NCI-H524 (cell line): ENCODE results near the gene GRK1.
"Not testable (repeated sequence)": the region's sequence is repeated elsewhere in the genome, so short reads cannot be mapped to it uniquely, and the experiment has no call there.

Source experiments
- DNase-seq, 2 experiments: peaks; one replicate each; lab custom pipeline; 2025; lab: John Stamatoyannopoulos, UW

Gene GRK1

DNA sequence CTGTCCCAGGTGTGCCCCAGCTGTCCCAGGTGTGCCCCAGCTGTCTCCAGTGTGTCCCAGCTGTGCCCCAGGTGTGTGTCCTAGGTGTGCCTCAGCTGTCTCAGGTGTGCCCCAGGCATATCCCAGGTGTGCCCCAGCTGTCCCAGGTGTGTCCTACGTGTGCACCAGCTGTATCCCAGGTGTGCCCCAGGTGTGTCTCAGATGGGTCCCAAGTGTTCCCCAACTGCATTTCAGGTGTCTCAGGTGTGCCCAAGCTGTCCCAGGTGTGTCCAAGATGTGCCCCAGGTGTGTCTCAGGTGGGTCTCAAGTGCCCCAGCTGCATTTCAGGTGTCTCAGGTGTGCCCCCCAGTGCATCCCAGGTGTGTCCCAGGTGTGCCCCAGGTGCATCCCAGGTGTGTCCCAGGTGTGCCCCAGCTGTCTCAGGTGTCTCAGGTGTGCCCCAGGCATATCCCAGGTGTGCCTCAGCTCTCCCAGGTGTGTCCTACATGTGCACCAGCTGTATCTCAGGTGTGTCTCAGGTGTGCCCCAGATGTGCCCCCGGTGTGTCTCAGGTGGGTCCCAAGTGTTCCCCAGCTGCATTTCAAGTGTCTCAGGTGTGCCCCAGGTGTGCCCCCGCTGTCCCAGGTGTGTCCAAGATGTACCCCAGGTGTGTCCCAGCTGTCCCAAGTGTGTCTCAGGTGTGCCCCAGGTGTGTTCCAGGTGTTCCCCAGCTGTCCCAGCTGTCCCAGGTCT is 1.3 kb upstream of the GRK1 start:
- no peak for DNase-seq

DNA sequence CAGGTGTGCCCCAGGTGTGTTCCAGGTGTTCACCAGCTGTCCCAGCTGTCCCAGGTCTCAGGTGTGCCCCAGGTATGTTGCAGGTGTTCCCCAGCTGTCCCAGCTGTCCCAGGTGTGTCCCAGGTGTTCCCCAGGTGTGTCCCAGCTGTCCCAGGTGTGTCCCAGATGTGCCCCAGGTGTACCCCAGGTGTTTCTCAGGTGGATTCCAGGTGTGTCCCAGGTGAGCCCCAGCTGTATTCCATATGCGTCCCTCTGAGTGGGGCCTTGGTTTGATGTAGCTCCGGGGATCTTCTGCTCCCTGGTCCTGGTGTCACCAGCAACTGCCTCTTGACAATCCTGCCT is 719 bp upstream of the GRK1 start:
- no peak for DNase-seq

DNA sequence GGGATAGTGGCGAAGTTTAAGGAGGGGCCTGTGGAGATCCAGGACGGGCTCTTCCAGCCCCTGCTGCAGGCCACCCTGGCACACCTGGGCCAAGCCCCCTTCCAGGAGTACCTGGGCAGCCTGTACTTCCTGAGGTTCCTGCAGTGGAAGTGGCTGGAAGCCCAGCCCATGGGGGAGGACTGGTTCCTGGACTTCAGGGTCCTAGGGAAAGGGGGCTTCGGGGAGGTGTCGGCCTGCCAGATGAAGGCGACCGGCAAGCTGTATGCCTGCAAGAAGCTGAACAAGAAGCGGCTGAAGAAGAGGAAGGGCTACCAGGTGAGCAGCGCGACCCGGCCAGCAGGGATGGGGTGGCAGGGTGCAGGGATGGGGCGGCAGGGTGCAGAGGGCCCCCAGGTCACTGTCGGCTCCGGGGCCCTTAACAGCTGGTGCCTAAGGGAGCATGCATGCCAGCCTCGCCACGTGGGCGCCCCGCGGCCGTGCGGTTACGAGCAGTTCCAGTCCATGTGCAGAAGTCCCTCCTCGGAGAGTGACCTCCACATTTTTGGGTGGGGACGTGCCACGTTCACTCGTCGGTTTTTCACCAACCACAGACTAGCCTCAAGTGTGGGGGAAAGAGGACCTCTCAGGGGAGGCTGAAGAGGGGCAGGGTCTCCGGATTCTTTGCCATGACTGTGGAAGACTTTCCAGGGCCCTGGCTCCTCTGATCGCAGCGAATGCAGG is 912 bp downstream of the GRK1 start:
- DNase-seq = no peak

DNA sequence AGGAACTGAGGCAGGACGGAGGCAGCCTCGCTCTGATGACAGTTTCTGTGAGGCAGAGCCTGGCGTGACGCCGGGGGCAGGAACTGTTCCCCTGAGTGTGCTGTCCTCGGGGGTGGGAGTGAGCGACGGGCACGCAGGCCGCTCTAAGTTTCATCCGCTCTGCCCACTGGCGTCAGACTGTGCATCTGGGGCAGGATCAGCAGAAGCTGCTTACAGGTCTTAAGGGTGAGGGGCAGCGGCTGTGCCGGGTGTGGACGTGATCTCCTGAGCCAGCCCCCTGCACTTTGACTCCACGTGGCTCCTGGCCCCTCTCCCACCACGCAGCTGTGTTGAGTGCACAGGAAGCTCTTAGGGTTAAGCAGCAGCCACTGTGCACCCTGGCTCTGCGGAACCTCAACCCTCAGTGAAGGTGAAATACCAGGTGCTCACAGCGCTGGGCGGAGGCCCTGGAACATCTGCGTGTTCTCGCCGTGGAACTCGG is 1.5 kb downstream of the GRK1 start:
- no peak for DNase-seq

DNA sequence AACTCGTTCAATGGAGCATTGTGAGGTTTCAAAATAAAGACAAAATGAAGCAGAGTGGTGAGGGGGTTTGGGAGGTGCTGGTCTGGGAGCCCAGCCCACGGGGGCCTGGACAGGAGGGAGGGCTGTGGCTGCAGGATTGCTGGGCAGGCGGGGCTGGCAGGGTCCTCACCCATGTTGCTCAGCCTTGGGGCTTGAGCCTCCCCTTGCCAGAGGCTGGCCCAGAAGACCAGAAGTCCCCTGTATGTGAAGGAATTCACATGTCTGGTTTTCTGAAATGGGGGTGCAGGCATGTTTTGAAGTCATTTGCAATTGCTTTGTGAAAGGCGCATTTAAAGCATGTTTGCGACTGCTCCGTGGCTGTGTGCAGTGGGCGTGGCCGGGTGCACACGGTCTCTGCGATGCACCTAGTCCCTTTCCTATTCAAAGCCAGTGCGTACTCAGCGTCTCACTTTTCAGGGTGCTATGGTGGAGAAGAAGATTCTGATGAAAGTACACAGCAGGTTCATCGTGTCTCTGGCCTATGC is 2.3 kb downstream of the GRK1 start:
- no peak for DNase-seq

DNA sequence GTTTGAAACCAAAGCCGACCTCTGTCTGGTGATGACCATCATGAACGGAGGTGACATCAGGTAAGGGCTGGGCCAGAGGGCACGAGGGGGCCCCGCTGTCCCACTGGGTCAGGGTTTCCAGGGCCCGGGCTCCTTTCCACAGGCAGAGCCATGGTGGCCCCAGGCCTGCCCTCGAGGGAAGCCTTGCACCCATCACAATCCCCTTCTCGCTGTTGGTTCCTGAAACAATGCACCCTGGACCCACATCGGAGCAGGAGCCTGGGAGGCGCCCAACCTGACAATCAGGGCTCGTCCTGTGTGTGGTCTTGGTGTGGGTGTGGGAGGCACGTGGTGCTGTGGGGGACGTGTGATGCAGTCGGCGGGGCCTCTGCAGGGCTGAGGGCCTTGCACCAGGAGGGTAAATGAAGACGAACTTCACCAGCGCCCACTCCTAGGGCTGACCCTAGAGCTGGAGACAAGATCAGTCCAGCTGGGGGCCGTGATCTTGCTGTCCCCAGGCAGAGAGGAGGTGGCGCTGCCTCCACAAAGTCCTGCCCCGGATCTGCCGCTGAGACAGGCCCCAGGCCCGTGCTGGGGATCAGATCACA is 2.8 kb downstream of the GRK1 start:
- no peak for DNase-seq

DNA sequence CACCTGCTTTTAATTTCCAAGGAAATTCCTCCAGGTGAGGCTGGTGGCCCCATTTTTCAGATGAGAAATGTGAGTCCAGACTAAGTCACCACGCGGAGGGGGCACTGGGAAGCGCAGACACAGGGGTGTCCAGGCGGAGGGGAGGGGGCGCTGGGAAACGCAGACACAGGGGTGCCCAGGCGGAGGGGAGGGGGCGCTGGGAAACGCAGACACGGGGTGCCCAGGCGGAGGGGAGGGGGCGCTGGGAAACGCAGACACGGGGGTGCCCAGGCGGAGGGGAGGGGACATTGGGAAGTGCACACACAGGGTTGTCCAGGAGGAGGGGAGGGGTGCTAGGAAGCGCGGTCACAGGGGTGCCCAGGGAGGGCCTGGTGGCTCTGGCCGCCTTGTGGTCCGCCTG is 3.5 kb downstream of the GRK1 start:
- DNase-seq = no peak

DNA sequence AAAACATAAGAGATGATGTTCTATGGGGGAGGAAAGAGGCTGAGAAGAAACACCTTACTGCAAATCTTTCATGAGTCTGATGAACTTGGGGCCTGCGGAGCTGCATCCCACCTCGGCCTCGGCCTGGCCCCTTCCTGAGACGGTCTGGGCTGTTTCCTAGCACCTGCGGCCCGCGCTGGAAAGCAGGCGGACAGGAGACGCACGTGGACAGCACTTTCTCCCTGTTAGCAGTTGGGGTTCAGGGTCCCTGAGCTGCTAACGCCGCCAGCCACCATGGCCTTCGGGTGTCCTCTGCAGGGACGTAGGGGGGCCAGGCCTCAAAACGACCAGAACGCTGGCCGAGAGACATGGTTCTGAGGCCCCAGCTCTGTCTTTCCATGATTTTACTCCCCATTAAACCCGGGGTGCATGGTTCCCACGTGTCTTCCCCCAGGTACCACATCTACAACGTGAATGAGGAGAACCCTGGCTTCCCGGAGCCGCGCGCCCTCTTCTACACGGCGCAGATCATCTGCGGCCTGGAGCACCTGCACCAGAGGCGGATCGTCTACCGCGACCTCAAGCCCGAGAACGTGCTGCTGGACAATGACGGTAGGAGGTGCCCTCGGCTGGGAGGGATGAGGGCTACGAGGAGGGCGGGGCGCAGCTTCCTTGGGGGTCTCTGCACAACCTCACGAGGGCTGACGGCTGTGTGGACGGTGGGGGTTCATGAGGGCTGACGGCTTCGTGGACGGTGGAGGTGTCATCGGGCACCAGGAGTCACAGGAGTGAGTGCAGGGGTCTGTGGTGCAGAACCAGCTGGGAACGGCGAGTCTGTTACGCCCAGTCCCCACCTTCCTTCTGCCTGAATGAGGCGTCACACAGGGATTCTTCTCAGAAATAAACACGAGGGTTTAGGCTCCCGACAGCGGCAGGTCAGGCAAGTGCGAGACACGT is 4.3 kb downstream of the GRK1 start:
- DNase-seq = no peak

DNA sequence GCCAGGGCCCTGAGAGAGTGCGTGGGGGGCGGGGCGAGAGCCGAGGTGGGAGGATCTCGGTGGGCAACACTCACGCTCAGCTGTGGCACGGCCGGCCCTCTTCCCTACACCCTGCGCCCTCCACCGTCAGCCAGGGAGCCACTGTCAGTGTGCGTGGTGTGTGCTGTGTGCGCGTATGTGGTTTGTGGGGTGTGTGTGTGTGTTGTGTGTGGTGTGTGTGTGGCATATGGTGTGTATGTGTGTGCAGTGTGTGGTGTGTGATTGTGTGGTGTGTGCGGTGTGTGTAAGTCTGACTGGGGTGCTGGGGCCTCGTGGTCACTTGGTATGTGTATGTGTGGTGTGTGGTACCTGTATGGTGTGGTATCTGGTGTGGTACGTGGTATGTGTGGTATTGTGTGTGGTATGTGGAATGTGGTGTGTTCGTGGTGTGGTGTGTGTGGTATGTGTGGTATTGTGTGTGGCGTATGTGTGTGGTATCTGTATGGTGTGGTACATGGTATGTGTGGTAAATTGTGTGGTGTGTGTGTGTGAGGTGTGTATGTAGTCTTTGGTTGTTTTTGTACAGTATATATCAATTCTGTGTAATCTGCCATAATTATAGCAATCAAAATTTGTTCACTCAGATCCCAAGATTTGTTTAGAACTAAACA is 5.1 kb downstream of the GRK1 start:
- DNase-seq = no peak

DNA sequence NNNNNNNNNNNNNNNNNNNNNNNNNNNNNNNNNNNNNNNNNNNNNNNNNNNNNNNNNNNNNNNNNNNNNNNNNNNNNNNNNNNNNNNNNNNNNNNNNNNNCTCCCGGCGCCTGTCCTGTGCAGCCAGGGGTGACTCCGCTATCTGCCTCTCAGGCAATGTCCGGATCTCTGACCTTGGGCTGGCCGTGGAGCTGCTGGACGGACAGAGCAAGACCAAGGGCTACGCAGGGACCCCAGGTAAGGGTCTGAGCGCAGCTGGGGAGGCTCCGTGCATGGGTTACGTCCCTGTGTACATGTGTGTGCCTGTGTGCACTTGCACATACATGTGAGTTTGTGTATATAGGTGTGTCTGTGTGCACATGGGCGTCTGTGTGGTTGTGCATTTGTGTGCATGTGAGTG is 55.9 kb downstream of the GRK1 start:
- no peak for DNase-seq

DNA sequence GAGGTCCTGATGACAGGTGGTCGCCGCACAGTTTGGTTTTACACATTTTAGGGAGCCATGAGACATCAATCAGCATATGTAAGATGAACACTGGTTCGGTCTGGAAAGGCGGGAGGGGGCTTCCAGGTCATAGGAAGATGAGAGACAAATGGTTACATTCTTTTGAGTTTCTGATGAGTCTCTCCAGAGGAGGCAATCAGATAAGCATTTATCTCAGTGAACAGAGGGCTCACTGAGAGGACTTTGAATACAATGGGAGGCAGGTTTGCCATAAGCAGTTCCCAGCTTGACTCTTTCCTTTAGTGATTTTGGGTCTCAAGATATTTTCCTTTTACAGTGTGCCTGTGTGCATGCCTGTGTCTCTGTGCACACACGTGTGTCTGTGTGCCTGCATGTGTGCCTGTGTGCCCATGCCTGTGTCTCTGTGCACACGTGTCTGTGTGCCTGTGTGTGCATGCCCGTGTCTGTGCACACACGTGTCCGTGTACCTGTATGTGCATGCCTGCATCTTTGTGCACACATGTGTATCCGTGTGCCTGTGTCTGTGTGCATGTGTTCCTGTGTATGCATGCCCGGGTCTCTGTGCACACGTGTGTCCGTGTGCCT is 56.5 kb downstream of the GRK1 start:
- DNase-seq = no peak

DNA sequence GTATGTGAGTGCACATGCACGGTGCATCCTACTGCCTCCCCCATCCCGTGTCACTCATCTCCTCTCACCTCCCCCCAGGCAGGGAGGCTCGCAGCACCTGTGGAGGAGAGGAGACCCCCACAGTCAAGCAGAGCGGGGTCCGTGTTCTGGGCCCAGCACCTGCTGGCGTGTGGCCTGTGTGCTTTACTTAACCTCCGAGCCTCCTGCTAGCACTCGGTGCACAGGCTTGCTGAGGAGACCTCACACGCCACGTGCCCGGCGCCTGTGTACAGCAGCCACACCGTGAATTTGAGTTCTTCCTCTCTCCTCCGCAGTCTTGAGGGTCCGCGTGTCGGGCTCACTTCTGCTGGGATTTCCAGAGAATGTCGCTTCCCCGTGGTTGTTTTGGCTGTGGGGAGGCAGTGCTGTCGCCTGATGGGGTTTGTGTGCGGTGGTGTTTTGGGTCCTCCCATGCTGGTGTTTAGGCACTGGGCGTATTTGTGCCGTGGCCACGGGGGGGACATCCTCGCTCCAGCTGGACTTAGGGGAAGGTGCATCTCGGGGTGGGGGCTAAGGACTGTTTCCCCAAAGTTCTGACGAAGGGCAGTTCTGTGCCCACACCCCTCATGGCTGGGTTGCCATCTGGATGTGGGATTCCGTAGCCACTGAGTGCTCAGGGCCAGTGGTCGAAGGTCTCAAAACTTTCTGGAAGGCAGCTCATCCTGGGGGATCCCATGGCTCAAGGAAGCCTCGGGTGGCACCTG is 57.2 kb downstream of the GRK1 start:
- DNase-seq = no peak

DNA sequence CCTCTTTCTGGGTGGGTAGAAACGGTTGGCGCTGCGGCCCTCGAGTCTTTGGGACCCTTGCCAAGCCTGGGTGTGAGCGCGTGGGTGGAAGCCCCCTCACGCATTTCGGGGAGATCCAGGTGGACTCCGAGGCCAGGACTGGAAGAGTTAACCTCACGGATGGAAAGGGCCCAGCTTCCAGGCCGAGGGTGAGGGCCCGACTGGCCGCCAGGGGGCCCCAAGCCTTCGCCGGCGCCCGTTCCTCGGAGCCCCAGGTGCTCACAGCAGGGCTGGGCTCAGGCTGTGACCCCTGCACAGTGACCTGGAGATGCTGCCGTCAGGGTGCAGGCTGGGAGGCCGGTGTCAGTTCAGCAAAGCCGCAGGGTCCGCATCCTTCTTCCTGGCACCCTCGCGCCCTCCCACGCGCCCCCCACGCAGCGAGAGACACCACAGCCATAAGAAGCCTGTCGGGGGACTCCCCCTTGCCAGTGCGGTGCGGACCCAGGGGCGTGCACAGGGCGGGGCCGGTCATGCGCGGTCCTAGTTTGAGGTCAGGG is 57.8 kb downstream of the GRK1 start:
- DNase-seq = peak; percentile 54 to 61

DNA sequence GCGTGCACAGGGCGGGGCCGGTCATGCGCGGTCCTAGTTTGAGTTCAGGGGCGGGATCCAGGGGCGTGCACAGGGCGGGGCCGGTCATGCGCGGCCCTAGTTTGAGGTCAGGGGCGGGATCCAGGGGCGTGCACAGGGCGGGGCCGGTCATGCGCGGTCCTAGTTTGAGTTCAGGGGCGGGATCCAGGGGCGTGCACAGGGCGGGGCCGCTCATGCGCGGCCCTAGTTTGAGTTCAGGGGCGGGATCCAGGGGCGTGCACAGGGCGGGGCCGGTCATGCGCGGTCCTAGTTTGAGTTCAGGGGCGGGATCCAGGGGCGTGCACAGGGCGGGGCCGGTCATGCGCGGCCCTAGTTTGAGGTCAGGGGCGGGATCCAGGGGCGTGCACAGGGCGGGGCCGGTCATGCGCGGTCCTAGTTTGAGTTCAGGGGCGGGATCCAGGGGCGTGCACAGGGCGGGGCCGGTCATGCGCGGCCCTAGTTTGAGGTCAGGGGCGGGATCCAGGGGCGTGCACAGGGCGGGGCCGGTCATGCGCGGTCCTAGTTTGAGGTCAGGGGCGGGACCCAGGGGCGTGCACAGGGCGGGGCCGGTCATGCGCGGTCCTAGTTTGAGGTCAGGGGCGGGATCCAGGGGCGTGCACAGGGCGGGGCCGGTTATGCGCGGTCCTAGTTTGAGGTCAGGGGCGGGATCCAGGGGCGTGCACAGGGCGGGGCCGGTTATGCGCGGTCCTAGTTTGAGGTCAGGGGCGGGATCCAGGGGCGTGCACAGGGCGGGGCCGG is 58.5 kb downstream of the GRK1 start:
- not testable (repeated sequence) for DNase-seq

DNA sequence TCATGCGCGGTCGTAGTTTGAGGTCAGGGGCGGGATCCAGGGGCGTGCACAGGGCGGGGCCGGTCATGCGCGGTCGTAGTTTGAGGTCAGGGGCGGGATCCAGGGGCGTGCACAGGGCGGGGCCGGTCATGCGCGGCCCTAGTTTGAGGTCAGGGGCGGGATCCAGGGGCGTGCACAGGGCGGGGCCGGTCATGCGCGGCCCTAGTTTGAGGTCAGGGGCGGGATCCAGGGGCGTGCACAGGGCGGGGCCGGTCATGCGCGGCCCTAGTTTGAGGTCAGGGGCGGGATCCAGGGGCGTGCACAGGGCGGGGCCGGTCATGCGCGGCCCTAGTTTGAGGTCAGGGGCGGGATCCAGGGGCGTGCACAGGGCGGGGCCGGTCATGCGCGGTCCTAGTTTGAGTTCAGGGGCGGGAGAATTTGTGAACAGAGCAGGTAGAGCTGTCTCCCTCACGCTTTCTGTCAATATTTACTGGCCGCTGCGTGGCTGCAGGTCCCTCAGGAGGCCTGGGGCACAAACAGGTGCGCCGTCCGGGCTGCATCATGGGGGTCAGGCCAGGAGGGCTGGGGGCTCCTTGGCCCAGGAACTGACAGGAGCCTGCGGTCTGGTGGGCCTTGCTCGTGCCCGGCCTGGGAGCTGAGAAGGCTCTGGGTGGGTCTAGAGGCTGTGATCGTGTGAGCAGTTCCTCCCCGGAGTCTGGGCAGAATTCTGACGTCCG is 59.2 kb downstream of the GRK1 start:
- DNase-seq = not testable (repeated sequence)

DNA sequence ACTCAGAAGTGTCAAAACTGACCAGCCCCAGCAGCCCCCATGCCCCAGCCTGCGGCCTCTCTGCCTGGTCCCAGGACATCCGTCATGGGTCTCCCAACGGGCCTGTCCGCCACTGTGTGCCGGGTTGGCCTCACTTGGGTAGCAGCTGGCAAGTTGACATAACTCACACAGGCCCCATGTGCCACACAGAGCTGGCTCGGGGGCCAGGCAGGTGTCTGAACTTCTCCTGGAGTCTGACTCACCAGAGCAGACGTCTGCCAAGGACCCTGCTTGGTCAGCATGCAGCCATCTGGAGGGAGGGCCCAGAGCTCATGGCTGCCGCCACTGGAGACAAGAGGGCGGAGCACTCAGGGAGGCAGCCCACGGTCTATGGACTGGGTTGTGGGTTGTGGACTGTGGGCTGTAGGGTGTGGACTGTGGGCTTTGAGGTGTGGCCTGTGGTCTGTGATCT is 60.0 kb downstream of the GRK1 start:
- peak in 1 of 2 experiments; percentile 15 for DNase-seq

DNA sequence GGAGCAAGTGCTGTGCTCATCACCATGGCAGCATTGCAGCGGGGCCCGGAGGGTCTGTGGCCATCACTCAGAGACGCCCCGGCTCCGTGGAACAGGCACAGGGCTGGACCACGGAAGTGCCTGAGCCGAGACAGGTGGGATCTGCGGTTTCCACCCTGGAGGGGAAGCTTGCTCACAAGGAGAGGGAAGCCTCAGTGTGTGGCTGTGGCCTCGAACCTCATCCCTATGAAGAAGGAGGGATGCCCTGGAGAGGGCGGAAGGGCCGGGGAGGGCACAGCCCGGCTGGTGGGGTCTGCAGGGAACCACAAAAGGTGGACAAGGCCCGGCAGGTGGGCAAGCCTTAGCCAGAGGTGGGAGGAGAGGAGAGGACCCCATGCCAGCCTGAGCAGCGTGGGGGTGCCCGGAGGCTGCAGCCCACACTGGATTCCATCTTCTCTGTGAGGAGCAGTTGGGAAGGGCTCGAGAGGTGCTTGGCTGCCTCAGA is 61.6 kb downstream of the GRK1 start:
- no peak for DNase-seq
